ENCODE data around the gene TPCN1.
A peak's percentile ranks its signal among the peaks of the same experiment; 100 is the strongest.
"Not testable (repeated sequence)": the region's sequence is repeated elsewhere in the genome, so short reads cannot be mapped to it uniquely, and the experiment has no call there.

Gene TPCN1

DNA sequence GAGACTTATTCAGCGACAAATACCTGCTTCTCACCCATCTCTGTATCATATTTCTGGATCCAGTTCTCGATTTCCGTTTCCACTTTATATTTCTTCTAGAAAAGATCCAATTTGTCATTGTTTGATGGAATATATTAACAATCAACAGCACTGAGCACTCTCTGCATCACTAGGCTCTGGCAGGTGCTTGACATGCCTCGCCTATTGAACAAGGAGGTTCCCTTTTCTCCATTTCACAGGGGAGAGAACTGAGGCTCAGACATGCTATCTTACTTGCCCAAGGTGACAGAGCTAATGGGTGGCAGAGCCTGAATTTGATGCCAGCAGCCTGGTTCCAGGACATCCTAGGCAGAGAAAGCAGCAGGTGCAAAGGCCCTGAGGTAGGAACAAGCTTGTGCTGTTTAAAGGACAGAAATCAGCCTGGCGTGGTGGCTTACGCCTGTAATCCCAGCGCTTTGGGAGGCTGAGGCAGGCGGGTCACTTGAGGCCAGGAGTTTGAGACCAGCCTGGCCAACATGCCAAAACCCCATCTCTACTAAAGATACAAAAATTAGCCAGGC lies 23.7 kb upstream of the TPCN1 start:
- DNase-seq: no peak

DNA sequence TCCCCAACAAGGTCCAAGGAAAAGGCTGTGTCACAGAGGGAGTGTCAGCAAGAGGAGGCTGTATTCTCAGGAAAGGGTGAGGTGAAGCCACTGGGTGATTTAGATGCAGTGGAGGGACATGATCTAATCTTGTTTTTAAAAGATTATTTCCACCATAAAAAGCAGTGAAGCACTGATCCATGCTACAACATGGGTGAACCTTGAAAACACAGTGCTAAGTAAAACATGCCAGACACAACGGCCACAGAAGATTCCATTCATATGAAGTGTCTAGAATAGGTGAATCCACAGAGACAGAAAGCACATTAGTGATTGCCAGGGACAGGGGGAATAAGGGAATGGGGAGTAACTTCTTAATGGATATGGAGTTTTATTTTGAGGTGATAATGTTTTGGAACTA lies 23.0 kb upstream of the TPCN1 start:
- no peak for DNase-seq

DNA sequence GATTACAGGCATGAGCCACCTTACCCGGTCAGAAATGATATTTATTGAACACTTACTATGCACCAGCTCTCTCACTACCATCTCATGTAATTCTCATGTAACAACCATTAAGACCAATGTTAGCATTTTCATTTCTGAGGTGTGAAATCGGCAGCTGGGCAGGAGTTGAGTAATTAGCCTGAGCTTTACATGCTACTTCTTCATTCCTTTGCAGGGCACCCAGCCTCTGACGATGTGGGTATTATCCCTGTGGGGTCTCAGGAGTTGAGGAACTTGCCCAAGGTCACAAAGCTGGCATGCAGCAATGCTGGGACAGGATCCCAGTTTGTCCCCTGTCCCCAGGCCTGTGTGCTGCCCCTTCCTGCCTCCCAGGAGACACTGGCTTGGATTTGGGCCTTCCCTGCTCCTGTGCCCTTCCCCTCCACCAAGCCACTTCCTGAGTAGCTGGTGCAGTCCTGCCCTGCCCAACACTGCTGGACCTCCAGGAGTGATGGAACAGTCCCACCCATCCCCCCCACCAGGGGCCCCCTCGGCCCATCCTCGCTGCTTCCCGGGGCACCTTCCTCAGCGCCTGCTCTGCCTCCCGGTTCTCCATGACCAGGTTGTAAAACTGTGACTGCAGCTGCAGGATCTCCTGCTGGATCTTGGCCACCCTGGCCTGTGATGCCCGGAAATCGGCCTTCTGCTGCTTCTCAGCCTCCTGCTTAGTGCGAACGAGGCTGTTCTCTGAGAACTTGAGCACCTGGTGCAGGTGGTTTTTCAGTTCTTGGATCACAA lies 21.1 kb upstream of the TPCN1 start:
- no peak for DNase-seq

DNA sequence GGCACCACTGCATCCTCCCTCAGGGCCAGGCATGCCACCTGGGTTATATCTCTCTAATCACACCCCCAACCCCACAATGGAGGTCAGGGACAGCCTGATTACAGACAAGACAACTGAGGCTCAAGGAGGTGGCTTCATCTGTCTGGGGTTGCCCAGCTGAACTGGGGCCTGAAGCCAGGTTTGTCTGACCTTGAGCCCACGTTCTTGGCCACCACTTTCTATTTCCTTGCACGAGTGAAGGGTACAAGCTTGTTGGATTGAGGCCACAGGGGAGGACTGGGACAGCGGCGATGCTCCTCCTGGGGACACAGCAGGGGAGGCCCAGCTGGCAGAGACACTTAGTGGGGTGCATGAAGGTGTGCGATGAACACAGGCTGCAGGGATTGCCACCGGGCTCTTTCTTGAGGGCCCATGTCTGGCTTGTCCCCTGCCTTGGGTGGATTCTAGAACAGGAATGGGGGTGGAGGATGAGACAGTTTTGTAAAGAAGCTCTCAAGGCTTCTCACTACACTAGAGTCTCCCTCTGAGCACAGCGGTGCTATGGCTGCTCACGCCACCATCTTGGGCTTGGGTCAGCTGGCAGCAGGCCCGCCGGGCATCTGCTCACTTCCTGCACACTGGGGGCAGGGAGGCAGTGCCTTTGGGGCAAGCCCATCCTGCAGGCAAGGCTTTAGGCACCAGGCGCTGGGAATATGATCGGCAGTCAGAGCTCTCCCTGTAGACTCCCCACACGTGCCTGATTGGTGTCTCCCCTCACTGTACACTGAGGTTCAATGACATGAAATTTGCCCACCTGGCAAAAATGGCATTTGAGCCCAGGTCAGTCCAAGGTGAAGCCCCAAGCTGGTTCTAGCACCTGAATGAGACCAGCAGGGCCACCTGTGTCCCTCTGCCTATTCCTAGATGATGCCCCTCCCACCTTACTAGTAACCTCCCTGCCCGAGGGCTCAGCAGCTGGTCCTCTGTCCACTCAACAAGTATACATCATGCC lies 19.8 kb upstream of the TPCN1 start:
- DNase-seq: no peak

DNA sequence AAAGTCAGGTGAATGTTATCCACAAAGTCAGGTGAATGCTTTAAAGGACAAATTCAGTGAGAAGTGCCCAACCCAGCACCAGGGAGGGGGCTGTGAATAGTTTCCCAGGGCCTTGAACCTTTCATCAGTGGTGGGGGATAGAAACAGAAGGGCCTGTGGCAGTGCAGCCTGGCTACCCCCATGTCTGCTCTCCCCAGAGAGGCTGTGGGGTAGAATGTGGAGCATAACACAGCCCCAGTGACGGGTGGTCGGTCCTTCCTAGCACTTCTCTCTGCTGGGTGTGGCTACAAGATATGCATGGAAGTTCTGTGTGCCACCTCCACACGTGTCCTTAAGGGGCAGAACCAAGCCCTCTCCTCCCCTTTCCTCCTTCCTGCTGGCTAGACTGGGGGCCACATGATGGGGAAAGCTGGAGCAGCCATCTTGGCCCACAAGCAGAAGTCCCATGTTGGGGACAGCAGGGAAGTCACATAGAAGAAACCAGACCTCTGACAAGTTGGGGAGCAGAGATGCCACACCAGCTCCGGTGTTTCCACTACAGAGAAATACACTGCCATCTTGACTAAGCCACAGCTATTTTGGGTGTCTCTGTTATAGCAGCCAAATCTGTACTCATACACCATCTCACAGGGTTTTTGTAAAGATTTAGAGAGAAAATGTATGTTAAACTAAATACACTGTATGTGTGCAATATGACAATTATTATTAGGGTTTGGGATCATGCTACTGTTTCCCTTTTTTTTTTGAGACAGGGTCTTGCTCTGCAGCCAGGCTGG lies 18.8 kb upstream of the TPCN1 start:
- DNase-seq: no peak

DNA sequence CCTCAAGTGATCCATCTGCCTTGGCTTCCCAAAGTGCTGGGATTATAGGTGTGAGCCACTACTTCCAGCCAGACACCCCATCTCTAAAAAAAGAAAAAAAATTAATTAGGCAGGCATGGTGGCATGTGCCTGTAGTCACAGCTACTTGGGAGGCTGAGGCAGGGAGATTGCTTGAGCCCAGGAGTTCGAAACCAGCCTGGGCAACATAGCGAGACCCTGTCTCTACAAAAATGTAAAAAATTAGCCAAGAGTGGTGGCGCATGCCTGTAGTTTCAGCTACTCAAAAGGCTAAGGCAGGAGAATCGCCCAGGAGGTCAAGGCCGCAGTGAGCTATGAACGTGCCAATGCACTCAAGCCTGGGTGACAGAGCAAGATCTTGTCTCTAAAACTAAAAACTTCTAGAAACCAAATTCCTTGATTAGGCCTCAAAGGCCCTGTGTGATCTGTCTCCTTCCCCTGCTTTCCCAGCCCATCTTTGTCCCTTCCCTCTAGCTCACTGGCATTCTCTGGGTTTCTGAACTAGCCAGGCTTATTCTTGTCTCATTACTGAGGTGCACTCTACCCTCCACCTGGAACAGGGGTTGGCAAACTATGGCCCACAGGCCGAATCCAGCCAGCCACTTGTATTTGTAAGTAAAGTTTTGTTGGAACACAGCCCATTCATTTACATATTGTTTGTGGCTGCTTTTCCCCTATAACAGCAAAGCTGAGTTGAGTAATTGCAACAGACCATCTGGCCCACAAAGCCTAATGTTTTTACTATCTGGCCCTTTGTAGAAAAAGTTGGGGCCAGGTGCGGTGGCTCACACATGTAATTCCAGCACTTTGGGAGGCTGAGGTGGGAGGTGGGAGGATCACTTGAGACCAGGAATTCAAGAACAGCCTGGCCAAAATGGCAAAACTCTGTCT lies 17.2 kb upstream of the TPCN1 start:
- no peak for DNase-seq

DNA sequence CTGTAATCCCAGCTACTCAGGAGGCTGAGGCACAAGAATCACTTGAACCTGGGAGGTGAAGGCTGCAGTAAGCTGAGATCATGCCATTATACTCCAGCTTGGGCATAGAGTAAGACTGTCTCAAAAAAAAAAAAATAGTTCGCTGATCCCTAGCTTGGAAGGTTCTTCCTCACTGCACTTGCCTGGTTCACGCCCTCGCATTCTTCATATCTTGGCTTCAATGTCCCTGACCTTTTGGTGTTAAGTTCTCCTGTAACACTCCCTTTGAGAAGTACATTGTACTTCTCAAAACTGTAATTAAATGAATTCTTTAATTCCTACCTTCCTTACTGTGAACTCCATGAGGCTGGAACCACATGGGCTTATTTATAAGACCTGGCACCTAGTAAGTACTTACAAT lies 16.5 kb upstream of the TPCN1 start:
- DNase-seq: no peak

DNA sequence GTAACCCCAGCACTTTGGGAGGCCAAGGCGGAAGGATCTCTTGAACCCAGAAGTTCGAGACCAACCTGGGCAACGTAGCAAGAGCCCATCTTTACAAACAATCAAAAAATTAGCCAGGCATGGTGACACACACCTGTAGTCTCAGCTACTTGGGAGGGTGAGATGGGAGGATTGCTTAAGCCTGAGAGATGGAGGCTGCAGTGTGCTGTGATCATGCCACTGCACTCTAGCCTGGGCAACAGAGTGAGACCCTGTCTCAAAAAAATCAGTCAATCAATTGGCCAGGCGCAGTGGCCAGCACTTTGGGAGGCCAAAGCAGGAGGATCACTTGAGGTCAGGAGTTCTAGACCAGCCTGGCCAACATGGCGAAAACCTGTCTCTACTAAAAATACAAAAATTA lies 14.5 kb upstream of the TPCN1 start:
- not testable (repeated sequence) for DNase-seq

DNA sequence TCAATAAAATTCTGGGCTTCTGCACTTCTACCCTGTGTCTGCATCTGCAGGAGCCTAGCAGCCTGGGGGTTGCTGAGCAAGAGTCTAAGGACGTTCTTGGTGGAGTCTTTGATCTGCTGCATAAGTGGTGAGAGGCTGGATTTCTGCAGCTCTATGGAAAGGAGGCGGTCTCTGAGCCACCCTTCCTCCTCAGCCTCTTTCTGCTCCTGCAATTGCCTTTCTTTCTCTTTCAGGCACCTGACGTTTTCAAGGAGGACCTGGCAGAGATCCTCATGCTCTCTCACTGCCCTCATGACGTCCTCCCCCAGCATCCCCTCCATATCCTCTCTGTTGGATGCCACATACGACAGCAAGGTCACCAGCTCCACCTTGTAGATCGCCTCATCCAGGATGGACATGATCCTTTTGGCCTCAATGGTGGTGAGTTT lies 13.6 kb upstream of the TPCN1 start:
- no peak for DNase-seq

DNA sequence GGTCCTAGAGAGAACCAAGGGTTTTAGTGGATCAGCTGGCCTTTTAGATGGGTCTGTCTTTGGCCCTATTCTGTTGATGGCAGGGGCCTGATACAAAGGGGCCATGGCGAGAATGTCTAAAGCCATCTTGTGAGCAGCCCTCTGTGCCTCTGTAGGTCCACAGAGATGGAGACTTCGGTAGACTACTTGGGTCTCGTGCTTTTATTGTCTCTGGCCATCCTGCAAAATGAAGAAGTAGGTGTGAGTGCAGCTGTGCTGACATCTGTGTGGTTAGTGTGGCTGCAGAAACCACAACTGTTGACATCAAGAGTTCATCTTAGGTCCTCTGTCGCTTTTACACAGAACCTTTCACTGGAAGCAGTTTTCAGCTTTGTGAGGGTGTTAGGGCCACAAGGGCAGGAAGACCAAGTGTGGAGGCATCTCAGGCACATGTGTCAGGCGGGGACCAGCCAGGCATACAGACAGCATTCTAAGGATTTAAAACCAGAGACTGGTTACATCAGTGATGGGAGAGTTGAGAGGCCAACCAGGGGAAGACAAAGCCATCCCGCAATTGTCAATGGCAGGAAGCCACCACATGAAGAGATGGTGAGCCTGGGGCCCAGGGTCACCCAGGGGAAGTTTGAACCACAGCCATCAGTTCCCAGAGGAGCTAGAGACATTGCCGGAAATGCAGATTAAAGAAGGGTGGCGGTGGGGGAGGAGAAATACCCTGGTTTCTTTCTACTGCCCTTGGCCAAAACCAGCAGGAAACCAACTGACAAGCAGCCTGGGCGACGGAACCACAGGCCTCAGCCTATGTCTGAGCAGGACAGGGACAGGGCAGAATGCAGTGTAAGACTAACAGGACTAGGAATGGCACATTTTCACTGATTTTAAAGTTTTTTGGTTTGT lies 13.0 kb upstream of the TPCN1 start:
- DNase-seq: no peak

DNA sequence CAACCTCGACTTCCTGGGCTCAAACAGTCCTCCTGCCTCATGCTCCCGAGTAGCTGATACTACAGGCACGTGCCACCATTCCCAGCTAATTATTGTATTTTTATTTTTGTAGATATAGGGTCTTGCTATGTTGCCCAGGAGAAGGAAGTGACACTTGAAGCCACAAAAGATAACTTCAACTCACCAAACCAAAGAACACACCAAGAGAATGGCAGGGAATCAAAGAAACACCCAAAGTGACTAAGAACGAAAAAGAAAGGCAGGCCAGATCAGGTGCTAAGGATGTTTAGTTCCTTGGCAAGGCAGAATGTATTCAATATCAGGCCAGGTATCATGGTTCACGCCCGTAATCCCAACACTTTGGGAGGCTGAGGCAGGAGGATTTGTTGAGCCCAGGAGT lies 10.1 kb upstream of the TPCN1 start:
- DNase-seq: no peak

DNA sequence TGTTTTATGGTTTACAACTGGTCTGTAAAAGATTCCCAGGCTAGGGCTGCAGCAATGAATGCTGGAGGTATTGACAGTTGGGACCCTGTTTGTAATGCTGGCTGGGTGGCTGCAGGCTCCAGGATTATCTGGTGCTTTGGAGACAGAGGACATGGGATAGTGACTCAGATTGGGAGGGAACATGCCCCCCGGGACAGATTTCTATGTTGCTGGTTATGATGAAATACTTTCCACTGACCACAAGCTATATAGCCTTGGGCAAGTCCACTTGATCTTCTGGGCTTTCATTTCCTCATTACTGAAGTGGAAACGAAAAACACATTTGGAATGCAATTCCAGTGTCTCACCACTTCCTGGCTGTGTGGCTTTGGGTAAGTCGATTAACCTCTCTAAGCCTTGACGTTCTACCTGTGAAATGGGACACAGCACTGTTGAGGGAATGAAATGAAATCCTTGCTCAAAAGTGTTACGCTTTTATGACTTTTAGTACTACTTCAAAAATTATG lies 6.3 kb upstream of the TPCN1 start:
- DNase-seq: no peak

DNA sequence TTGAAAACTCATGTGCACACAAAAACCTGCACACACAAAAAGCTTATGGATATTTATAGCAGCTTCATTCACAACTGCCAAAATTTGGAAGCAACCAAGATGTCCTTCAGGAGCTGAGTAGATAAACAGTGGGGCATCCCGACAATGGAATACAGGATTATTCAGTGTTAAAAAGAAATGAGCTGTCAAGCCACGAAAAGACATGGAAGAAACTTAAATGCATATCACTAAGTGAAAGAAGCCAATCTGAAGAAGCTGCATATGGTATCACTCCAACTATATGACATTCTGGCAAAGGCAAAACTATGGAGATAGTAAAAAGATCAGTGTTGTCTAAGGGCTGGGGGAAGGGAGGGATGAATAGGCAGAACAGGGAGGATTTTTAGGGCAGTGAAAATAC lies 5.2 kb upstream of the TPCN1 start:
- no peak for DNase-seq

DNA sequence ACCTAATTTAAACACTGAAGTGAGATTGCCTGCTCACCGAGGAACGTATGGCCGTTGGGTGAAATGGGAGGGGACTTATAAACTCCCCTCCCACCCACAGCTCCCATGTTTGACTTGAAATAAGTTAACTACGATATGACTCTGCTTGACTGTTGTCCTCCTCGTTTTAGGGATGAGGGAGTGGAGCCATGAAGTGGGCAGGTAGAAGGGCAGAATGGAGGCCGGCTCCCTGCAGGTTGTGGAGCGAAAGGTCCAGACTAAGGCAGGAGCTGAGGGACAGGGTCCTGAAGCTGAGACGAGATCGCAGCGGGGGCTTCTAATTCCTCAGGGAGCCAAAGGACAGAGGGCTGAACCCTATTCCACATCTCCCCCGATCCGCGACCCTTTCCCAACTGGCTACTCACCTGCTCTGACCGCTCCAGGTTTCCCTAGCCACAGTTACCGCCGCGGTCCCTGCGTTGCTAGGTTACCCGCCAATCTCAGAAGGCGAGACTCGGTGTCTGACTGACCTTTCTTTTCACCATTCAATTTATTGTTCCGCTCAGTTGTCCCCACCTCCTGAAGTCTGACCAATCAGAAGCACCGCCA lies 577 bp upstream of the TPCN1 start:
- DNase-seq: no peak

DNA sequence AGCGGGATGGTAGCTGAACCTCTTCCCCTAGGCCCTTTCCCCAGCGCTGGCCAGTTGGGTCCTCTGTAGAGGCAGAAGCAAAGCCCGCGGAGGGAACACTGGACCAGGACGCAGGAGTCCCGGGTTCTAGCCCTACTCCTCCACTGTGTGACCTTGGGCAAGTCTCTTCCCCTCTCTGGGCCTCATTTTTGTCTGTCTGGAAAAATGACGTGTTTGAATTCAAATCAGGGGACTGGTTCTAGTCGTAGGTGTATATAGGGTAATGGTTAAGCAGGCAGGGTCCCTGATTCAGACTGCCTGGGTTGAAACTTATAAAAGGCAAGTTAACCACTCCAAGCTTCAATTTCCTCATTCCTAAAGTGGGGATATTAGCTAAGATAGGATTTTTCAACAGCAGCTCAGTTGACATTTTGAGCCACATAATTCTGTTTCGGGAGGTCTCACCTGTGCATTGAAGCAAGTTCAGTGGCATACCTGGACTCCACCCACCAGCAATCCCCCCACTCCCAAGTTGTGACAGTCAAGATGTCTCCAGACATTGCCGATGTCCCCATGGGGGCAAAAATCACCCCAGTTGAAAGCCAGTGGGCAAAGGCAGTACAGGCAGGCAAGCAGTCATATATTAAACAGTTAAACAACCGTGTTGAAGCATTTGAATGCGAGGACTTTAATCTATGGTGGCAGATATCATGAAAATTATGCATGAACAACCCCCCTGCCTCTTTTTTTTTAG lies 899 bp downstream of the TPCN1 start:
- no peak for DNase-seq

DNA sequence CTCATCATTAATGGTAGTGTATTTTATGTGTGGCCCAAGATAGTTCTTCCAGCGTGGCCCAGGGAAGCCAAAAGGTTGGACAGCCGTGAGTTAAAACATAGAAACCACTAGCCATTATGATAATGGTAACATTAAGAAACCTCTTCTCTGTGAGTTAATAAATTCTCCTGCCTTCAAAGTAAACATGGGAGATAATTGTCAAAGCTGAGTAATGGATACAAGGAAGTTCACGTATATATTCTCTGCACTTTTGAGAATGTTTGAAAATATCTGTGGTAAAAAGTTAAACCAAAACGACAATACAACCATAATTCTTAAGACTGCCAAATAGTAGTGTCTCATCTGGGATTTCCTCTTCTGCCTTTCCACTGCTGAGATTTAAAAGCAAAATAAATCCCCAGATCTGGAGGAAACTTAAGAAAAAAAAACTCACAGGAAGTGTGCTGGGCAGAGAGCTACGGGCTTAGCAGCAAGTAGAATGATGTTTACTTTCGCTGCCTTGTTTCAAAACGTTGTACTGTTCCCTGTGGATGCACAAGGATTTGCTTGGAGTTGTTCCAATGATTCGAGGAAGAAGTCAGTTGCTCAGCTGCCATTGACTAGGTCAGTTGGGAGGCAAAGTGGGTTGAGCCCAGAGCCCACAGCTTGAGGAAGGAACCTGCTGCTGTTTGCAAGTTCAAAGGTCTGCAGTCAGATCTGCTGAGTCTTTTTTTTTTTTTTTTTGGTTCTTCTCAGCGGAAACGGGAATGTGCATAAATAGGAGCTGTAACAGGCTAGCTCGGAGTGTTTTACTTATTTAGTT lies 1.7 kb downstream of the TPCN1 start:
- DNase-seq: peak; percentile 27 to 75

DNA sequence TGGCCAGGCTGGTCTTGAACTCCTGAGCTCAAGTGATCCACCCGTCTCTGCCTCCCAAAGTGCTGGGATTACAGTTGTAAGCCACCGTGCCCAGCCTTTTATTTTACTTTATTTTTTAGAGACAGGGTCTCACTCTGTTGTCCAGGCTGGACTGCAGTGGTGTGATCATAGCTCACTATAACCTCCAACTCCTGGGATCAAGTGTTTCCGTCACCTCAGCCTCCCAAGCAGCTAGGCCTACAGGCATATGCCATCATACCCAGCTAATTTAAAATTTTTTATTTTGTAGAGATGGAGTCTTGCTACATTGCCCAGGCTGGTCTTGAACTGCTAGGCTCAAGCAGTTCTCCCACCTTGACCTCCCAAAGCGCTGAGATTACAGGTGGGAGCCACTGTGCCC lies 3.7 kb downstream of the TPCN1 start:
- no peak for DNase-seq
